COLO668 (cell line): ENCODE data around the gene CACNA1S.

Experiments used
- DNase-seq: peaks from one replicate; lab custom pipeline; 2025; ENCODE audit not compliant: unreplicated experiment; lab: John Stamatoyannopoulos, UW

Gene CACNA1S

GRCh38 chr1:201140235-201140940 lies 28.2 kb upstream of the CACNA1S start:
- no peak for DNase-seq

- DNase-seq = no peak
Observed at GRCh38 chr1:201139756-201140155, 27.5 kb upstream of the CACNA1S start.

DNA sequence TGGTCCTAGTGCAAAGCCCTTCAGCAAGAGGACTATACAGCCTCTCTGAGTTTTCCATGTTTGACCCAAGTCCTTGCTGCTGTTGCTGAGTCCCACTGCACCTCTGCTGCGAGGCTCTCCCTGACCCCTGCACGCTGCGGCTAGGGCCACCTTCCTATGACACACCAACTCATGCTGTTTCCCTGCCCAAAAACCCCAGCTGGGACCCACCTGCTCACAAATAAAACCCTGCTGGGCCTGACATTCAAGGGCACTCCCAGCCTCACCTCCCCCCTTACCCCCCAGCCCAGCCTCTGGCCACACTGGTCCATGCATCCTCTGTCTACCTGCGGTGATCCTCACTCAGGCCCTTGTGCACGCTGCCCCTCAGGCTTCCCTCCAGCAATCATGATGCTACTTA lies 27.1 kb upstream of the CACNA1S start:
- no peak for DNase-seq

GRCh38 chr1:201138311-201138840 lies 26.1 kb upstream of the CACNA1S start:
- DNase-seq = no peak

DNA sequence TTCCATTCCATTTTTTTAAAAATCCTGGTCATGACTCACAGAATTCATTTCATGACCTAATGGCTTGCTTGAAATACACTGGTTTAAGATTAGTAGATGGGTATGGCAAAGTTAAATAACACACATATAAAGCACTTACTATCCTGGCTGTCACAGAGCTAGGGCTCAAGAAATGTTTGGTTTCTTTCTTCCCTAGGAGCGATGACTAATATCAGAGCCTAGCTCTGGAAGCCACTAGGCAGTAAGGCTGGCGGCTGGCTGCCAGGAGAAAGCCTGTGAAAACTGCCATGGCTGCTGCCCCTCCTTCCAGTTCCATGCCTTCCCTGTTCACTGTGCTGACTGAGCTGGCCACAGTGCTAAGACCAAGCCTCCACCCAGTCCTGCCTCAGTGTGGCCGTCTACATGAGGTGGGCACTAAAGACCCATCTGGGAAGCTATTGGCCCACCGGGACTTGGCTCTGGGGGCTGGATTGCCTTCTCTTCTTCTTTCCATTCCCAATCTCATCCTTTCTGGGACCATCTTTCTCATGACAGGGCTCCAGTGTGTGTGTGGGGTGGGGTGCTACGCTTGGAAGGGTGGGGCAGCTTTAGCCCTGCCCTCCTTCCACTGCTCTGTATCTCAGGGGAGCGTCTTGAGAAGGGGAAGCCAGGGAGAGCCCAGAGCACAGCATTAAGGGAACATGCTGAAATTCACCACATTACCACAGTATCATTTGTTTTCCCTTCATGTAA lies 25.5 kb upstream of the CACNA1S start:
- no peak for DNase-seq

DNA sequence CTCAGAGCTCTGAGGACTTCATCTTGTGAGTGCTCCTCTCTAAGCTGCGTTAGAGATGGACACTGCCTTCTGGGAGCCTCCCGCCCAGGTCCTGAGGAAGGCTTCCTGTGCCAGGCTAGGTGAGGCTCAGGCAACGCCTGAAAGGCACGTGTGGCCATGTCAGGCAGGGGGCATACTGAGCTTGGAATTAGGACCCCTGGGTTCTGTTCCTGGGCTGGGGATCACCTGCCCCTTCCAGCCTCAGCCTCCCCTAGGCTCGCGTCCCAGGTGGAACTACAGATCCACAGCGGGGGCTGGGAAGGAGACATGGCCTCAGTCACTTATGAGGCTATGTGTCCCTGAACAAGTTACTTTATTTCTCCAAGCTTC lies 24.8 kb upstream of the CACNA1S start:
- DNase-seq = no peak

GRCh38 chr1:201136355-201137023 lies 24.3 kb upstream of the CACNA1S start:
- DNase-seq = no peak

DNA sequence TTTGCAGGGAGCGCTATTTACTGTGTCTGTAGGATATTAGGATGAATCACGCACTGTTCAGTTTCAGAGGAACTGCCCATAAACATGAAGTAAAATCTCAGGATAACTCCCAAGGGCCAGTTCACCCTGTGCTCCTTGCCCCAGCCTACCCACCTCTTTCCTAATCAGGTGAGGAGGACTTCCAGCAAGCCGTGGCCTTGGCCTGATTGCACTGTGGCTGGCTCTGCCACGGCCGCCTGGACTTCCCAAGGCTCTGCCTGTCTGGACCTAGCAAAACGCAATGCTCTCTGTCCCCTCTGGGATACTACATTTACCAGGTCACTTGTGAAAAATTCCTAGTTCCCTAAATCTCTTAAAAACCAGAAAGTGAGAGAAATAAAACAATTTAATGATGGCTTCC lies 22.2 kb upstream of the CACNA1S start:
- no peak for DNase-seq

DNA sequence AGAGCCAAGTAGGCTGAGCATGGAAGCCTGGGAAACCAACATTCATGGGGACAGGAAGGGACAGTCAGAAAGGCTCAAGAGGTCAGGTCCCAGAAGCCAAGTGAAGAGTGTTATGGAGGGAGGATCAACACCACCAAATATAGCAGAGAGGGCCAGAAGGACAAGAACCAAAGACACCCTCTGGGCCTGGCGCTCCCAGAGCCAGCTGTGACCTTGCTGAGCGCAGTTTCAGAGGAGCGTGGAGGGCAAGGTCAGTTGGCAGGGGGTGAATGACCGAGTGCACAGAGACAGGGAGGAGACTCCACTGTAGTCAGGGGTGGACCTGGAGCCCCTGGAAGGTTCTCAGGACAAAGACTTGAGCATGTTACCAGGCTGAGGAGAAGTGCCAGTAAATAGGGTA lies 19.2 kb upstream of the CACNA1S start:
- no peak for DNase-seq

GRCh38 chr1:201128962-201129361 lies 16.7 kb upstream of the CACNA1S start:
- DNase-seq = no peak

DNA sequence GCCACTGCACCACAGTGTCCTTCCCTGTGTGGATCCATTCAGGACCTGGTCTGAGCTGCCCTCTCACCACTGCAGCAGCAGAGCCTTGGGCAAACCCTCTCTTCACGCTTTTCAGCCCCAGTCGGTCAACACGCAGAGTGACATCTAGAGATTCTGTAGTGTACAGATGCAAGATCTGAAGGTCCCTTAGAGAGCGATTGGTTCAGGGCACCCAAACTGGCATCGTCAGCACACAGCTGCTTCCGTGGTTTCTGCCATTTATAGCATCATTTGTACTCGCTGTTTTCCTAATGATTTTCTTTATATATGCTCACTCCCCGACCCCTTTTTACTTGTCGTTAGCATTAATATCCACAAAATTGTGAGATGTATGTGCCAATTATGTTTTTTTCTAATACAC lies 16.2 kb upstream of the CACNA1S start:
- DNase-seq = no peak

DNA sequence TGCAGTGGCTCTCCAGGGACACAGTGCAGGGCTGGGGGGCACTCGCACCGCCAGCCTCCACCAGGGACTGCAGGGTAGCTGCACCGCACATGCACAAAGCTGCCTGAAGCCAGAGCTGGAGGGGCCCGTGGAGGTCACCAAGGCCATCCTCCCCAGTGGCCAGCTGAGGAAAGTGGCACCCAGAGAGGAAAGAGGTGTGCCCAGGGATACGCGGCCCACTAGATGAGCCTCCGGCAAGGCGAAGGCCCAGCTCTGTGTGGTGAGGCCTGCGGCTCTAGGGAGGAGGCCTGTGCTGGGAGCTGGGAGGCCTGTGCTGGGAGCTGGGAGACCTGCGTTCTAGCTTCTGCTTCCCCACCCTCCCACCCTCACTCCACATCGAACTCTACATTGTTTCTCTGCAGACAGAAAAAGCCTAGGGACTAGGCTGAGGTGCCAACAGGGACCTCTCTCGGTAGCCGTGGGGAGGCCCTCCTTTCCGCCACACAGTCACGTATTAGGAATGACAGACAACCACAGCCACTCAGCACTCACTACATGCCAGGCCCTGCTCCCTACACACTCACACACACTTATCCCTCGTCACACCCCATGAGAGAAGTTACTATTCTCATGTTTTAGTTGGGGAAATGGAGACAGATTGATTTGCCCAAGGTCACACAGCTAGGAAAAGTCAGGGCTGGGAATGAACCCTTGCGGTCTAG lies 15.7 kb upstream of the CACNA1S start:
- DNase-seq = no peak

DNA sequence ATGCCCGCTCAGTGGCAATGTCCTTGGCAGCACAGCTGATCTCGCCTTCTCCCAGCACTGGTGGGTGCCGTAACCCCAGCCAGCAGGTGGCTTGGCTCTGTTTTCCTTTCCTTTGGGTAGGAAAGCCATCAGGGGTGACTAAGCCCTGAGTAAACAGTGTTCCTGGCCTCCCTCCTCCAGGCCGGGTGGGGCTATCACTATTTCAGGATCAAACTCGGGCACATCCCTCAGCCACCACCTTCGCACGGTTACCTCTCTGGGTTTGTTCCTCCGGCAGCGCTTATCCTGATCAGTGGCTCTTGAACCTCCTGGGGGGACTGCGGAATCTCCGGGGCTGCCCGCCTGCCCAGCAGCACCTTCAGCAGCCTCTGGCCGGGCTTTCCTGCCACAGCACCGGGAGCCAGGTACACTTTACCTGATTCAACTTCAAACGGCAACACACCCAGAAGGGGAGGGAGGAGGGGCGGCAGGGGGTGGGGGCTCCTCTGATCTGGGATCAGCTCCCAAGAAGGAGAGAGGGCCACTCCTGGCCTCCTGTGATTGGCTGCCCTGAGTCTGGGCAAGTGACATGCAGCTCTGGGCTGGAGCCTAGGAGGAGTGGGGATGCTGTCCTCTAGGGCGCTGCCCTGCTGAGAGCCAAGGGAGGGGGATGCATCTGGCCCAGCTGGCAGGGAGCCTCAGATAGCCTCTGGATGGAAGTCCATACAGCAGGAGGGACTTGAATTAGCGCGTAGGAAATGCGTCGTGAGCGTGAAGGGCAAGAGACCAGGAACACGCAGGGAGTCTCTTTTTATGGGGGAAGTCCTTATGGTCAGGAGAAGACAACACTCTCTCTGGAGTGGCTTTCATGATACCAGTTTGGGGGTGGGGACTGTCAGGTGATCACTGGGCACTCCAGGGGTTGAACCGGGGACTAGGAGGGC lies 14.9 kb upstream of the CACNA1S start, which contains the start of gene ASCL5:
ASCL5 (minus strand) TSS at position 353 of the 923 bp plus-strand sequence. CDS start 11,812 bp downstream, outside the sequence.
- peak; percentile 93 for DNase-seq

- DNase-seq = no peak
Observed at GRCh38 chr1:201126463-201126831, 14.2 kb upstream of the CACNA1S start.

- DNase-seq = no peak
Observed at GRCh38 chr1:201125800-201126199, 13.6 kb upstream of the CACNA1S start.

DNA sequence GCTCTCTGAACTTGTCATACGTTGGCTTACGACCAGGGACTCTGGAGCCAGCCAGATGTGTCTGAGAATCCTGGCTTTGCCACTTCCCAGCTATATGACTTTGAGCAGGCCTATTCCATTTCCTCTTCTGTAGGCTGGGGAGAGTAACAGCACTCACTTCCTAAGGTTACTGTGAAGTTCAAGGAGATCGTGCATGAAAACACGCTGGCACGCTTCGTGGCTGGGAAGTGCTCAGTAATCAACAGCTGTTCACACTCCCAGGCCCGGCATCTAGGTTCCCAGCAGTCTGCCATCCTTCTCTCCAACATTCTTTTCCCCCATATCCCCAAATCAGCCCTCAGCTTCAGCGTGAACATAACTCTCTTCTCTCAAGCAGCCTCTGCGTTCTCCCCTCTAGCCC lies 12.8 kb upstream of the CACNA1S start:
- DNase-seq = no peak

- DNase-seq = no peak
Observed at GRCh38 chr1:201123866-201124265, 11.6 kb upstream of the CACNA1S start.

DNA sequence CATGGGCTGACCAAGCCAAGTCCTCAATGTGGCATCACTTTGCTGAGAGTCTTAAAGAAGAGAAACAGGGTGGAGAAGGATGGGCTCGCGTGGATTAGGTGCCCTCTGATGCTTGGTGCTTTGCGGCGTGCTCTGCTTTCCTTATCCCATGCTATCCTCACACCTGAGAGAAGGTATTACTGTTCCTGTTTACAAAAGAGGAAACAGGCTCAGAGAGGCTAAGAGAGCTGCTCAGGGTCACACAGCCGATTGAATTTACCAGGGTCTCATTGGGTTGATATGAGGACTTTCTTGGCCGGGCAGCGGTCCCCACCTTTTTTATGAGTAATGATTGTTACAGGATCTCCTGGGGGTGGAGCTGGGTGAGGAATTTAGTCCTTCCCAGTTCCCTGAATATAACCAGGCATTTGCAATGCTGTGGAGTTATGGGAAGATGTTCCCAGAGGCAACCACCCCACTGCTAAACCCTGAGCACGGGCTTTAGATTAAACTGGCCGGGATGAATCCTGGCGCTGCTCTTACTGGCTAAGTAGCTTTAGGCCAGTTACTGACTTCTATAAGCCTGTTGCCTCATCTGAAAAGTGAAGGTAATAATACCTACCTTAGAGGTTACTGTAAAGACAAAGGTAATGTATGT lies 10.2 kb upstream of the CACNA1S start:
- DNase-seq = no peak
